ENCODE data around the gene HYAL2.

GRCh38 chr3:50317300-50317699 lies 5.2 kb downstream of the HYAL2 start:
- TF ChIP-seq REST (IDR thresholded peaks at IDR 0.05; ENCODE audit: insufficient read depth in 1 of 2, low read depth in 2 of 2, low read length in 2 of 2) (no peak), TAF1 (IDR thresholded peaks at IDR 0.05; ENCODE audit: borderline replicate concordance, insufficient read depth, low read length) (no peak), POLR2AphosphoS5 (IDR thresholded peaks at IDR 0.05; ENCODE audit: low read depth, low read length) (no peak), SIN3A (IDR thresholded peaks at IDR 0.05; ENCODE audit: borderline replicate concordance, insufficient read depth, low read length) (no peak)
